HCT116 (cell line): ENCODE data around the gene SMDT1. TPM values are rescaled to one million over a fixed set of nuclear protein-coding genes. Genes with fewer than 3 reads are reported as not detected.

ENCODE experiments used
- ATAC-seq: fragments of 200-7000 bp; cut with Tn5 transposase; 2 replicates; pipeline ENCODE4 v1.9.1; 2020; ENCODE audit warnings: mild to moderate bottlenecking, moderate library complexity
- BruUV-seq: library from RNA; stranded (reverse); fragments of 400-500 nt; replicated peaks from 2 replicates; lab custom pipeline; 2021; lab: Mats Ljungman, UMichigan
- CTCF ChIA-PET: fragments of 300-600 bp; sonication (Branson Sonifier 250); formaldehyde crosslinking; loops from one replicate; lab custom pipeline; 2021; ENCODE audit warnings: antibody characterized with exemption; lab: Charles Lee
- POLR2A ChIA-PET: fragments of 300-600, 350-600 bp; sonication (Branson Sonifier 250); formaldehyde crosslinking; loops from one replicate; lab custom pipeline; 2021; ENCODE audit warnings: antibody characterized with exemption; lab: Charles Lee
- RAD21 ChIA-PET, 2 experiments: fragments of 300-600 bp; sonication (Branson Sonifier 250); formaldehyde crosslinking; loops; one replicate each; lab custom pipeline; 2023; ENCODE audit warnings: low total read pairs in 2 of 2; ENCODE audit not compliant: uncharacterized antibody in 2 of 2, unreplicated experiment in 2 of 2, low non-redundant PET in 1 of 2; lab: Charles Lee
- DNase-seq: peaks from one replicate; pipeline ENCODE4 v3.0.0-alpha.2; 2010; ENCODE audit warnings: low read depth, low spot score
- H2AFZ ChIP-seq: fragments of 200-600 bp; shearing (Covaris generic), sonication (generic); 2 replicates; pipeline ENCODE4 v1.6.1; 2017; ENCODE audit warnings: low read depth, mixed run types, mixed read lengths, antibody characterized with exemption, low read length; ENCODE audit not compliant: poor library complexity, severe bottlenecking
- H3K27ac ChIP-seq: 2 replicates; pipeline ENCODE4 v1.5.1; 2012; ENCODE audit warnings: low read depth, low read length
- H3K27me3 ChIP-seq: fragments of 200-600 bp; sonication (generic); 2 replicates; pipeline ENCODE4 v1.6.1; 2016; ENCODE audit warnings: mixed run types, low read length, mixed read lengths; ENCODE audit not compliant: insufficient read depth
- H3K36me3 ChIP-seq, 2 experiments: fragments of 200-500 bp in 1 of 2; fragments of 200-600 bp in 1 of 2; sonication (Bioruptor generic) in 1 of 2; sonication (generic) in 1 of 2; 2 replicates each; pipeline versions ENCODE4 v1.5.1 to v1.6.1; 2014 to 2016; ENCODE audit warnings: low read length in 2 of 2, inconsistent platforms in 1 of 2, mixed read lengths in 1 of 2, mixed run types in 1 of 2; ENCODE audit not compliant: insufficient read depth in 2 of 2, control insufficient read depth in 1 of 2
- H3K4me1 ChIP-seq, 2 experiments: fragments of 200-600 bp in 1 of 2; sonication (generic) in 1 of 2; 2 replicates each; pipeline versions ENCODE4 v1.5.1 to v1.6.1; 2012 to 2017; ENCODE audit warnings: low read length in 2 of 2, inconsistent platforms in 1 of 2, mild to moderate bottlenecking in 1 of 2, mixed read lengths in 1 of 2, mixed run types in 1 of 2, moderate library complexity in 1 of 2; ENCODE audit not compliant: insufficient read depth in 2 of 2, control insufficient read depth in 1 of 2
- H3K4me2 ChIP-seq: fragments of 200-600 bp; sonication (generic); 2 replicates; pipeline ENCODE4 v1.6.1; 2017; ENCODE audit warnings: mixed run types, low read length, mixed read lengths
- H3K4me3 ChIP-seq, 2 experiments: fragments of 200-600 bp in 1 of 2; sonication (generic) in 1 of 2; replicated peaks in 1 of 2; 2 replicates each; pipeline ENCODE4 v1.5.1; 2011 to 2016; ENCODE audit warnings: low read length in 2 of 2, control low read depth in 1 of 2, low read depth in 1 of 2, mild to moderate bottlenecking in 1 of 2, mixed read lengths in 1 of 2, mixed run types in 1 of 2
- H3K79me2 ChIP-seq: fragments of 200-600 bp; sonication (generic); 2 replicates; pipeline ENCODE4 v1.6.1; 2017; ENCODE audit warnings: mild to moderate bottlenecking, mixed run types, low read length, moderate library complexity, mixed read lengths; ENCODE audit not compliant: insufficient read depth
- H3K9ac ChIP-seq: fragments of 200-600 bp; sonication (generic); 2 replicates; pipeline ENCODE4 v1.6.1; 2016; ENCODE audit warnings: low read length, mixed read lengths
- H3K9me2 ChIP-seq: fragments of 200-600 bp; sonication (generic), shearing (Covaris generic); 2 replicates; pipeline ENCODE4 v1.6.1; 2017; ENCODE audit warnings: mixed run types, mild to moderate bottlenecking, moderate library complexity; ENCODE audit not compliant: insufficient read depth
- H3K9me3 ChIP-seq, 2 experiments: fragments of 200-500 bp in 1 of 2; fragments of 200-600 bp in 1 of 2; sonication (Bioruptor generic) in 1 of 2; sonication (generic) in 1 of 2; 2 replicates each; pipeline ENCODE4 v1.6.1; 2014 to 2017; ENCODE audit warnings: low read length in 2 of 2, mixed read lengths in 2 of 2, inconsistent platforms in 1 of 2, low read depth in 1 of 2, mild to moderate bottlenecking in 1 of 2, mixed run types in 1 of 2, moderate library complexity in 1 of 2; ENCODE audit not compliant: control insufficient read depth in 1 of 2, insufficient read depth in 1 of 2
- H4K20me1 ChIP-seq: fragments of 200-600 bp; sonication (generic), shearing (Covaris generic); 2 replicates; pipeline ENCODE4 v1.6.1; 2017; ENCODE audit warnings: mixed run types, mild to moderate bottlenecking, moderate library complexity; ENCODE audit not compliant: insufficient read depth
- CBX3 ChIP-seq: IDR thresholded peaks from 2 replicates; pipeline ENCODE4 v1.6.1; 2012; ENCODE audit warnings: low read depth
- CEBPB ChIP-seq: IDR thresholded peaks from 2 replicates; pipeline ENCODE4 v1.6.1; 2012; ENCODE audit warnings: low read depth
- ELF1 ChIP-seq: IDR thresholded peaks from 2 replicates; pipeline ENCODE4 v1.6.1; 2012; ENCODE audit warnings: low read depth, borderline replicate concordance
- EZH2 ChIP-seq: fragments of 200-600 bp; sonication (generic); IDR thresholded peaks from 2 replicates; pipeline ENCODE4 v1.6.1; 2017; ENCODE audit warnings: antibody characterized with exemption, mixed run types
- FOSL1 ChIP-seq: IDR thresholded peaks from 2 replicates; pipeline ENCODE4 v1.6.1; 2012; ENCODE audit warnings: low read depth
- JUND ChIP-seq: IDR thresholded peaks from 2 replicates; pipeline ENCODE4 v1.6.1; 2012
- POLR2A ChIP-seq: IDR thresholded peaks from 2 replicates; pipeline ENCODE4 v1.7.0; 2011; ENCODE audit warnings: borderline replicate concordance; ENCODE audit not compliant: insufficient read depth, insufficient read length; ENCODE audit errors: extremely low read depth
- SIN3A ChIP-seq: IDR thresholded peaks from 2 replicates; pipeline ENCODE4 v1.6.1; 2012; ENCODE audit warnings: low read depth
- SP1 ChIP-seq: IDR thresholded peaks from 2 replicates; pipeline ENCODE4 v1.6.1; 2012; ENCODE audit warnings: low read depth
- SRF ChIP-seq: IDR thresholded peaks from 2 replicates; pipeline ENCODE4 v1.6.1; 2012; ENCODE audit warnings: low read depth
- ZFX ChIP-seq: fragments of 450-650 bp; IDR thresholded peaks from 2 replicates; pipeline ENCODE4 v1.6.1; 2017
- ZNF274 ChIP-seq: fragments of 200-500 bp; sonication (Bioruptor generic); IDR thresholded peaks from 2 replicates; pipeline ENCODE4 v1.6.1; 2014; ENCODE audit warnings: mild to moderate bottlenecking, low read depth, low read length, inconsistent platforms
- intact Hi-C: fragments of 100-400 bp; cut with micrococcal nuclease; formaldehyde crosslinking; loops from 2 replicates; pipeline ENCODE4 v1.10.0; 2022
- total RNA-seq: library from RNA; stranded (reverse); gene quantifications from one replicate; pipeline ENCODE4 v1.2.1, GENCODE V29; 2021; ENCODE audit not compliant: unreplicated experiment
- TF ChIP-seq, protein P1 (sequence below): IDR thresholded peaks from 2 replicates; pipeline ENCODE4 v1.6.1; 2012
- TF ChIP-seq, protein P2 (sequence below), 3 experiments: fragments of 200-600 bp in 1 of 3; sonication (generic) in 1 of 3; IDR thresholded peaks in 2 of 3; conservative IDR thresholded peaks in 1 of 3; 2 replicates each; pipeline ENCODE4 v1.5.1; 2012 to 2017; ENCODE audit warnings: low read depth in 2 of 3, low read length in 2 of 3, antibody characterized with exemption in 1 of 3, borderline replicate concordance in 1 of 3, control low read depth in 1 of 3, mild to moderate bottlenecking in 1 of 3, mixed read lengths in 1 of 3, mixed run types in 1 of 3, moderate library complexity in 1 of 3; ENCODE audit not compliant: insufficient read depth in 1 of 3
- TF ChIP-seq, protein P3 (sequence below): IDR thresholded peaks from 2 replicates; pipeline ENCODE4 v1.6.1; 2012; ENCODE audit warnings: low read depth
- TF ChIP-seq, protein P4 (sequence below): IDR thresholded peaks from 2 replicates; pipeline ENCODE4 v1.6.1; 2011; ENCODE audit warnings: mild to moderate bottlenecking, low read length, moderate library complexity; ENCODE audit not compliant: insufficient replicate concordance; ENCODE audit errors: extremely low read depth

Gene SMDT1
- total RNA-seq, 1 experiment from 2014 or later, result 51.9 TPM

DNA sequence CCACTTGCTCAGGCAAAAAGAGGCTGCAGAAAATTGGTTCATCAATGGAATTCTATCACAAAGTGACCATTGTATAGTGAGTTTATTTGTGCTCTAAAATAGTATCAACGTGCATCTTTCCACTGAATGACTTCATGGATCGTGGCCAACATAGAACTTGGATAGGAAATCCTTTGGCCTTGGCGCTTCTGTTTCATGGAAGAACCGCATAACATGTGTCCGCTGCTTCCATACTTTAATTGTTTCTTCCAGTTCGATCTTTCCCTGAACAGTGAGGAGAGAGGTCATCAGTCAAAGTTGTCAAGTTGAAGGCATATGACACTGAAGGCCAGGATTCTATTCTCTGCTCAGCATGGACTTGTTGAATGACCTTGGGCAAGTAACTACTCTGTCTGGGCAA, 6.6 kb downstream of the SMDT1 start:
- POLR2A ChIA-PET, result no interaction called here
- DNase-seq, result no peak
- BruUV-seq, result no TSS peak
- no peak for TF ChIP-seq SP1
- no peak for TF ChIP-seq CEBPB
- no peak for TF ChIP-seq CBX3
- no peak for TF ChIP-seq EZH2
- TF ChIP-seq ELF1, result no peak
- no peak for TF ChIP-seq SIN3A
- TF ChIP-seq, protein P1, sequence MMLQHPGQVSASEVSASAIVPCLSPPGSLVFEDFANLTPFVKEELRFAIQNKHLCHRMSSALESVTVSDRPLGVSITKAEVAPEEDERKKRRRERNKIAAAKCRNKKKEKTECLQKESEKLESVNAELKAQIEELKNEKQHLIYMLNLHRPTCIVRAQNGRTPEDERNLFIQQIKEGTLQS, result no peak
- TF ChIP-seq, protein P2, sequence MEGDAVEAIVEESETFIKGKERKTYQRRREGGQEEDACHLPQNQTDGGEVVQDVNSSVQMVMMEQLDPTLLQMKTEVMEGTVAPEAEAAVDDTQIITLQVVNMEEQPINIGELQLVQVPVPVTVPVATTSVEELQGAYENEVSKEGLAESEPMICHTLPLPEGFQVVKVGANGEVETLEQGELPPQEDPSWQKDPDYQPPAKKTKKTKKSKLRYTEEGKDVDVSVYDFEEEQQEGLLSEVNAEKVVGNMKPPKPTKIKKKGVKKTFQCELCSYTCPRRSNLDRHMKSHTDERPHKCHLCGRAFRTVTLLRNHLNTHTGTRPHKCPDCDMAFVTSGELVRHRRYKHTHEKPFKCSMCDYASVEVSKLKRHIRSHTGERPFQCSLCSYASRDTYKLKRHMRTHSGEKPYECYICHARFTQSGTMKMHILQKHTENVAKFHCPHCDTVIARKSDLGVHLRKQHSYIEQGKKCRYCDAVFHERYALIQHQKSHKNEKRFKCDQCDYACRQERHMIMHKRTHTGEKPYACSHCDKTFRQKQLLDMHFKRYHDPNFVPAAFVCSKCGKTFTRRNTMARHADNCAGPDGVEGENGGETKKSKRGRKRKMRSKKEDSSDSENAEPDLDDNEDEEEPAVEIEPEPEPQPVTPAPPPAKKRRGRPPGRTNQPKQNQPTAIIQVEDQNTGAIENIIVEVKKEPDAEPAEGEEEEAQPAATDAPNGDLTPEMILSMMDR (IDR thresholded peaks at IDR 0.05 in 2 of 3, conservative IDR thresholded peaks at IDR 0.05 in 1 of 3; ENCODE audit: borderline replicate concordance in 1 of 3, insufficient read depth in 1 of 3, low read depth in 2 of 3, low read length in 2 of 3), result no peak
- TF ChIP-seq ZNF274, result no peak
- TF ChIP-seq SRF, result no peak
- TF ChIP-seq FOSL1, result no peak
- TF ChIP-seq, protein P3, sequence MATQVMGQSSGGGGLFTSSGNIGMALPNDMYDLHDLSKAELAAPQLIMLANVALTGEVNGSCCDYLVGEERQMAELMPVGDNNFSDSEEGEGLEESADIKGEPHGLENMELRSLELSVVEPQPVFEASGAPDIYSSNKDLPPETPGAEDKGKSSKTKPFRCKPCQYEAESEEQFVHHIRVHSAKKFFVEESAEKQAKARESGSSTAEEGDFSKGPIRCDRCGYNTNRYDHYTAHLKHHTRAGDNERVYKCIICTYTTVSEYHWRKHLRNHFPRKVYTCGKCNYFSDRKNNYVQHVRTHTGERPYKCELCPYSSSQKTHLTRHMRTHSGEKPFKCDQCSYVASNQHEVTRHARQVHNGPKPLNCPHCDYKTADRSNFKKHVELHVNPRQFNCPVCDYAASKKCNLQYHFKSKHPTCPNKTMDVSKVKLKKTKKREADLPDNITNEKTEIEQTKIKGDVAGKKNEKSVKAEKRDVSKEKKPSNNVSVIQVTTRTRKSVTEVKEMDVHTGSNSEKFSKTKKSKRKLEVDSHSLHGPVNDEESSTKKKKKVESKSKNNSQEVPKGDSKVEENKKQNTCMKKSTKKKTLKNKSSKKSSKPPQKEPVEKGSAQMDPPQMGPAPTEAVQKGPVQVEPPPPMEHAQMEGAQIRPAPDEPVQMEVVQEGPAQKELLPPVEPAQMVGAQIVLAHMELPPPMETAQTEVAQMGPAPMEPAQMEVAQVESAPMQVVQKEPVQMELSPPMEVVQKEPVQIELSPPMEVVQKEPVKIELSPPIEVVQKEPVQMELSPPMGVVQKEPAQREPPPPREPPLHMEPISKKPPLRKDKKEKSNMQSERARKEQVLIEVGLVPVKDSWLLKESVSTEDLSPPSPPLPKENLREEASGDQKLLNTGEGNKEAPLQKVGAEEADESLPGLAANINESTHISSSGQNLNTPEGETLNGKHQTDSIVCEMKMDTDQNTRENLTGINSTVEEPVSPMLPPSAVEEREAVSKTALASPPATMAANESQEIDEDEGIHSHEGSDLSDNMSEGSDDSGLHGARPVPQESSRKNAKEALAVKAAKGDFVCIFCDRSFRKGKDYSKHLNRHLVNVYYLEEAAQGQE, result no peak
- TF ChIP-seq JUND, result no peak
- TF ChIP-seq POLR2A, result no peak
- no peak for TF ChIP-seq ZFX
- TF ChIP-seq, protein P4, sequence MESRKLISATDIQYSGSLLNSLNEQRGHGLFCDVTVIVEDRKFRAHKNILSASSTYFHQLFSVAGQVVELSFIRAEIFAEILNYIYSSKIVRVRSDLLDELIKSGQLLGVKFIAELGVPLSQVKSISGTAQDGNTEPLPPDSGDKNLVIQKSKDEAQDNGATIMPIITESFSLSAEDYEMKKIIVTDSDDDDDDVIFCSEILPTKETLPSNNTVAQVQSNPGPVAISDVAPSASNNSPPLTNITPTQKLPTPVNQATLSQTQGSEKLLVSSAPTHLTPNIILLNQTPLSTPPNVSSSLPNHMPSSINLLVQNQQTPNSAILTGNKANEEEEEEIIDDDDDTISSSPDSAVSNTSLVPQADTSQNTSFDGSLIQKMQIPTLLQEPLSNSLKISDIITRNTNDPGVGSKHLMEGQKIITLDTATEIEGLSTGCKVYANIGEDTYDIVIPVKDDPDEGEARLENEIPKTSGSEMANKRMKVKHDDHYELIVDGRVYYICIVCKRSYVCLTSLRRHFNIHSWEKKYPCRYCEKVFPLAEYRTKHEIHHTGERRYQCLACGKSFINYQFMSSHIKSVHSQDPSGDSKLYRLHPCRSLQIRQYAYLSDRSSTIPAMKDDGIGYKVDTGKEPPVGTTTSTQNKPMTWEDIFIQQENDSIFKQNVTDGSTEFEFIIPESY, result no peak
- TF ChIP-seq, all 23 proteins: peak for 0
- H3K9me2 ChIP-seq, result no peaks in the 10 kb centered on the region
- H3K4me2 ChIP-seq, result no peak overlapping the region
- no peak overlapping the region for H3K9ac ChIP-seq
- H3K79me2 ChIP-seq, result peaks cover 28% of the 10 kb centered on the region
- peaks cover 0 to 13% of the 10 kb centered on the region in 2 experiments; a peak in 2 of 4 replicates for H3K4me1 ChIP-seq
- RAD21 ChIA-PET, result no interaction called here
- no peak overlapping the region for H3K4me3 ChIP-seq
- H4K20me1 ChIP-seq, result no peaks in the 10 kb centered on the region; the same call in 1 of the 2 replicates
- H3K9me3 ChIP-seq, result peaks cover 0 to 10% of the 10 kb centered on the region in 2 experiments; a peak in 1 of 4 replicates
- CTCF ChIA-PET, result no interaction called here
- H3K36me3 ChIP-seq, result peaks cover 17 to 36% of the 10 kb centered on the region in 2 experiments; a peak in 3 of 4 replicates
- H2AFZ ChIP-seq, result no peak overlapping the region
- intact Hi-C loops, result no loop called here
- ATAC-seq, result no peak
- H3K27me3 ChIP-seq, result no peaks in the 10 kb centered on the region
- no peak overlapping the region for H3K27ac ChIP-seq
